ENCODE data around the gene SLMAP.

DNA sequence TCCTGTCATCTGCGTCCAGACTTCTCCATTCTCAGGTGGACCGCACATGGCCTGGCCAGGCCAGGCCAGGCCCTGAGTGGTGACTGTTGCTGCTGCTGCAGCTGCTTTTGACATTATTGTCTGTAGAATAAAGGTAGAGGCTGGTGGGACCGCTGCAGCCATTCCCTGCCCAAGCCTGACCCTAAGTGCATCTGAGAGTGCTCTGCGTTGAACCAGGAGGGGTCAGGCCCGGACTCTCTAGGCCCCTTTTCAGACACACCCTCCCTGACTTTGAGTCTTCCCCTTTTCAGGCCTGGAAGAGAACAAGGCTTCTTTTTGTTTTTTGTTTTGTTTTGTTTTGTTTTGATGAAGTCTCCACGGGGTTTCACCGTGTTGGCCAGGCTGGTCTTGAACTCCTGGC lies 197.5 kb downstream of the SLMAP start:
- TF ChIP-seq, protein P1, sequence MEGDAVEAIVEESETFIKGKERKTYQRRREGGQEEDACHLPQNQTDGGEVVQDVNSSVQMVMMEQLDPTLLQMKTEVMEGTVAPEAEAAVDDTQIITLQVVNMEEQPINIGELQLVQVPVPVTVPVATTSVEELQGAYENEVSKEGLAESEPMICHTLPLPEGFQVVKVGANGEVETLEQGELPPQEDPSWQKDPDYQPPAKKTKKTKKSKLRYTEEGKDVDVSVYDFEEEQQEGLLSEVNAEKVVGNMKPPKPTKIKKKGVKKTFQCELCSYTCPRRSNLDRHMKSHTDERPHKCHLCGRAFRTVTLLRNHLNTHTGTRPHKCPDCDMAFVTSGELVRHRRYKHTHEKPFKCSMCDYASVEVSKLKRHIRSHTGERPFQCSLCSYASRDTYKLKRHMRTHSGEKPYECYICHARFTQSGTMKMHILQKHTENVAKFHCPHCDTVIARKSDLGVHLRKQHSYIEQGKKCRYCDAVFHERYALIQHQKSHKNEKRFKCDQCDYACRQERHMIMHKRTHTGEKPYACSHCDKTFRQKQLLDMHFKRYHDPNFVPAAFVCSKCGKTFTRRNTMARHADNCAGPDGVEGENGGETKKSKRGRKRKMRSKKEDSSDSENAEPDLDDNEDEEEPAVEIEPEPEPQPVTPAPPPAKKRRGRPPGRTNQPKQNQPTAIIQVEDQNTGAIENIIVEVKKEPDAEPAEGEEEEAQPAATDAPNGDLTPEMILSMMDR (IDR thresholded peaks at IDR 0.05 in 4 of 5, conservative IDR thresholded peaks at IDR 0.05 in 1 of 5) = no peak
- TF ChIP-seq POLR2A (IDR thresholded peaks at IDR 0.05) = no peak
